MG63 (cell line): ENCODE measurements around the gene GARIN5B. TPM values are rescaled to one million over a fixed set of nuclear protein-coding genes. Genes with fewer than 3 reads are reported as not detected.

ENCODE experiments used
- DNase-seq: peaks from one replicate; pipeline ENCODE4 v3.0.0-alpha.2; 2020
- H3K27me3 ChIP-seq: fragments of 250-450 bp; sonication (Bioruptor Pico); 2 replicates; pipeline ENCODE4 v1.5.1; 2020; ENCODE audit warnings: mild to moderate bottlenecking, moderate library complexity
- H3K36me3 ChIP-seq: fragments of 250-450 bp; sonication (Bioruptor Pico); 2 replicates; pipeline ENCODE4 v1.5.1; 2020; ENCODE audit warnings: mild to moderate bottlenecking, moderate library complexity
- H3K4me3 ChIP-seq: fragments of 250-450 bp; sonication (Bioruptor Pico); 2 replicates; pipeline ENCODE4 v1.5.1; 2020; ENCODE audit warnings: mild to moderate bottlenecking, moderate library complexity
- H3K9me3 ChIP-seq: fragments of 250-450 bp; sonication (Bioruptor Pico); 2 replicates; pipeline ENCODE4 v1.5.1; 2020; ENCODE audit warnings: mild to moderate bottlenecking, moderate library complexity
- total RNA-seq: library from RNA; depleted of rRNA; stranded (reverse); fragments of >200 nt; shearing (Covaris generic); gene quantifications from 2 replicates; pipeline ENCODE4 v1.2.3, GENCODE V29; 2014; ENCODE audit warnings: low replicate concordance; rRNA removed

The GARIN5B gene
- total RNA-seq, 1 experiment from 2014 or later: not detected

- no peaks in the 10 kb centered on the region for H3K36me3 ChIP-seq
- DNase-seq: no peak
- no peaks in the 10 kb centered on the region for H3K27me3 ChIP-seq
- H3K9me3 ChIP-seq: peaks cover 5% of the 10 kb centered on the region
- H3K4me3 ChIP-seq: no peak overlapping the region
Measured at GRCh38 chr19:55304980-55305379, 58.1 kb downstream of the GARIN5B start.

Other genes with a start within 250 kb of the GARIN5B start
- 76.0 and 81.1 TPM in 2 replicates for gene PPP1R12C, start 245.6 kb downstream of the GARIN5B start, total RNA-seq
- gene TNNT1, start 214.1 kb downstream of the GARIN5B start, total RNA-seq: 1.7 TPM in 1 of 2 replicates, not detected in the other
- gene TNNI3, start 205.5 kb downstream of the GARIN5B start, total RNA-seq: not detected in 2 replicates
- 2.7 TPM in 1 of 2 replicates, not detected in the other for gene DNAAF3, start 196.6 kb downstream of the GARIN5B start, total RNA-seq
- gene SYT5, start 183.0 kb downstream of the GARIN5B start, total RNA-seq: not detected in 2 replicates
- gene PTPRH, start 153.8 kb downstream of the GARIN5B start, total RNA-seq: 3.9 and 11.8 TPM in 2 replicates
- gene TMEM86B, start 134.5 kb downstream of the GARIN5B start, total RNA-seq: 0.16 TPM in 1 of 2 replicates, not detected in the other
- gene PPP6R1, start 104.2 kb downstream of the GARIN5B start, total RNA-seq: 59.5 and 102 TPM in 2 replicates
- gene HSPBP1, start 83.2 kb downstream of the GARIN5B start, total RNA-seq: 64.6 and 122 TPM in 2 replicates
- gene BRSK1, start 79.3 kb downstream of the GARIN5B start, total RNA-seq: 0.89 TPM in 1 of 2 replicates, not detected in the other
- not detected in 2 replicates for gene TMEM150B, start 37.9 kb downstream of the GARIN5B start, total RNA-seq
- 2.8 and 11.1 TPM in 2 replicates for gene KMT5C, start 23.4 kb downstream of the GARIN5B start, total RNA-seq
- not detected in 2 replicates for gene COX6B2, start 8.5 kb downstream of the GARIN5B start, total RNA-seq
- gene IL11, start 7.2 kb upstream of the GARIN5B start, total RNA-seq: 0.95 TPM in 1 of 2 replicates, not detected in the other
- not detected in 2 replicates for gene TMEM190, start 13.6 kb upstream of the GARIN5B start, total RNA-seq
- gene TMEM238, start 21.0 kb upstream of the GARIN5B start, total RNA-seq: 3.5 TPM in 1 of 2 replicates, not detected in the other
- gene RPL28, start 22.7 kb upstream of the GARIN5B start, total RNA-seq: 127 and 409 TPM in 2 replicates
- gene UBE2S, start 44.5 kb upstream of the GARIN5B start, total RNA-seq: 369 and 440 TPM in 2 replicates
- not detected in 2 replicates for gene SHISA7, start 80.0 kb upstream of the GARIN5B start, total RNA-seq
- gene ISOC2, start 98.4 kb upstream of the GARIN5B start, total RNA-seq: 149 and 180 TPM in 2 replicates
- gene C19orf85, start 101.5 kb upstream of the GARIN5B start, total RNA-seq: not detected in 2 replicates
- gene ZNF628, start 113.4 kb upstream of the GARIN5B start, total RNA-seq: 3.1 and 4.0 TPM in 2 replicates
- gene NAT14, start 121.9 kb upstream of the GARIN5B start, total RNA-seq: 19.7 and 35.1 TPM in 2 replicates
- 1.4 TPM in 1 of 2 replicates, not detected in the other for gene SSC5D, start 125.2 kb upstream of the GARIN5B start, total RNA-seq
- gene SBK2, start 173.9 kb upstream of the GARIN5B start, total RNA-seq: 0.20 TPM in 1 of 2 replicates, not detected in the other
- gene SBK3, start 182.3 kb upstream of the GARIN5B start, total RNA-seq: 0.43 TPM in 1 of 2 replicates, not detected in the other
- gene ZNF579, start 217.6 kb upstream of the GARIN5B start, total RNA-seq: 7.2 and 8.6 TPM in 2 replicates
- gene FIZ1, start 236.3 kb upstream of the GARIN5B start, total RNA-seq: 2.9 and 4.0 TPM in 2 replicates
- gene ZNF524, start 237.0 kb upstream of the GARIN5B start, total RNA-seq: 7.9 and 22.4 TPM in 2 replicates
- gene ZNF865, start 242.4 kb upstream of the GARIN5B start, total RNA-seq: 0.66 and 0.69 TPM in 2 replicates